Gastroesophageal sphincter (tissue), 4 donors: ENCODE data around the gene CENPM. TPM values are rescaled to one million over a fixed set of nuclear protein-coding genes. Genes with fewer than 3 reads are reported as not detected.

Source experiments
- ATAC-seq: fragments of 150-250 bp; one replicate; pipeline ENCODE4 v1.9.1; 2016; ENCODE audit warnings: mild to moderate bottlenecking, moderate library complexity
- H3K27ac ChIP-seq, 4 donors: fragments of 200-600 bp; sonication (generic) in 3 of 4; 1 replicate in 3 of 4; 2 replicates in 1 of 4; pipeline ENCODE4 v1.5.1; 2016 to 2019
- H3K27me3 ChIP-seq: fragments of 200-600 bp; sonication (generic); one replicate; pipeline ENCODE4 v1.5.1; 2019
- H3K36me3 ChIP-seq, 2 donors: fragments of 200-600 bp; sonication (generic); one replicate each; pipeline ENCODE4 v1.5.1; 2019; ENCODE audit warnings: control low read depth in 1 of 2
- H3K4me1 ChIP-seq, 3 donors: fragments of 200-600 bp; sonication (generic); 1 replicate in 2 of 3; 2 replicates in 1 of 3; pipeline ENCODE4 v1.5.1; 2016 to 2019; ENCODE audit warnings: control low read depth in 2 of 3
- H3K4me3 ChIP-seq, 2 donors: fragments of 200-600 bp; sonication (generic); one replicate each; pipeline ENCODE4 v1.5.1; 2019; ENCODE audit warnings: mild to moderate bottlenecking in 1 of 2, moderate library complexity in 1 of 2
- H3K9me3 ChIP-seq, 3 donors: fragments of 200-600 bp; sonication (generic); one replicate each; pipeline ENCODE4 v1.5.1; 2017 to 2019; ENCODE audit warnings: control low read depth in 2 of 3
- CTCF ChIP-seq, 4 experiments: fragments of 200-600 bp in 2 of 4; fragments of 450-650 bp in 2 of 4; sonication (generic) in 1 of 4; IDR thresholded peaks; one replicate each; pipeline ENCODE4 v1.5.1; 2017 to 2019; ENCODE audit warnings: antibody characterized with exemption in 4 of 4, mild to moderate bottlenecking in 2 of 4, moderate library complexity in 2 of 4
- EP300 ChIP-seq: sonication (generic); formaldehyde crosslinking; IDR thresholded peaks from one replicate; pipeline ENCODE4 v1.6.1; 2017; ENCODE audit warnings: antibody characterized with exemption, mild to moderate bottlenecking
- POLR2A ChIP-seq, 2 donors: fragments of 450-650 bp; IDR thresholded peaks; one replicate each; pipeline ENCODE4 v1.6.1; 2017; ENCODE audit warnings: antibody characterized with exemption in 2 of 2, mild to moderate bottlenecking in 2 of 2, moderate library complexity in 1 of 2
- POLR2AphosphoS5 ChIP-seq: sonication (generic); formaldehyde crosslinking; IDR thresholded peaks from one replicate; pipeline ENCODE4 v1.6.1; 2017; ENCODE audit warnings: antibody characterized with exemption
- WGBS, 2 donors: methylation state at CpG; one replicate each; pipeline ENCODE4 v1.1.5; 2018; ENCODE audit warnings: low coverage in 1 of 2; 5-methylcytosine and 5-hydroxymethylcytosine counted together
- total RNA-seq, 4 donors: library from RNA; depleted of rRNA; stranded (reverse); fragments of >200 nt; gene quantifications; one replicate each; pipeline ENCODE4 v1.1.0, GENCODE V29; 2016

CENPM gene
- total RNA-seq, 4 donors from 2014 or later = 1.9 to 3.4 TPM; not detected in 2

- WGBS, 2 donors = 5% methylated on average over 4 of the region's 79 CpGs; no CpG with 5 or more reads in 1 of the 2 donors
- no peak overlapping the region for H3K27ac ChIP-seq
- TF ChIP-seq POLR2A (IDR thresholded peaks at IDR 0.05) (no peak), EP300 (no peak), CTCF (IDR thresholded peaks at IDR 0.05) (no peak), POLR2AphosphoS5 (no peak)
- no peaks in the 10 kb centered on the region for H3K36me3 ChIP-seq
- peaks cover 0 to 57% (median 25%) of the 10 kb centered on the region in 3 donors for H3K4me1 ChIP-seq
- peak overlapping the region in 1 of 2 donors; percentile 52 for H3K4me3 ChIP-seq
- H3K27me3 ChIP-seq = peaks cover 100% of the 10 kb centered on the region
- no peak for ATAC-seq
- H3K9me3 ChIP-seq = no peaks in the 10 kb centered on the region
Measured at GRCh38 chr22:41913842-41914534, 33.0 kb downstream of the CENPM start.

- Histone ChIP-seq H3K9me3 (no peaks in the 10 kb centered on the region), H3K4me1 (peaks cover 0 to 57% (median 25%) of the 10 kb centered on the region in 3 donors), H3K27ac (no peak overlapping the region), H3K36me3 (no peaks in the 10 kb centered on the region), H3K27me3 (peaks cover 97% of the 10 kb centered on the region), H3K4me3 (no peak overlapping the region)
- no peak for ATAC-seq
- no peak for TF ChIP-seq POLR2A (IDR thresholded peaks at IDR 0.05)
- WGBS, 2 donors = 73 to 100% methylated on average over 3 to 4 of the region's 11 CpGs
Measured at GRCh38 chr22:41913040-41913719, 33.8 kb downstream of the CENPM start.

GRCh38 chr22:41912338-41913039 lies 34.5 kb downstream of the CENPM start:
- H3K27ac ChIP-seq = no peak overlapping the region
- no peak overlapping the region for H3K4me3 ChIP-seq
- WGBS, 2 donors = no CpG with 5 or more reads among the region's 9 CpGs
- TF ChIP-seq POLR2AphosphoS5 (no peak), CTCF (IDR thresholded peaks at IDR 0.05) (no peak), EP300 (no peak), POLR2A (IDR thresholded peaks at IDR 0.05) (no peak)
- H3K4me1 ChIP-seq = peaks cover 0 to 53% (median 25%) of the 10 kb centered on the region in 3 donors
- H3K27me3 ChIP-seq = peaks cover 90% of the 10 kb centered on the region
- H3K9me3 ChIP-seq = no peaks in the 10 kb centered on the region
- H3K36me3 ChIP-seq = peaks cover 0 to 4% of the 10 kb centered on the region in 2 donors
- ATAC-seq = no peak

GRCh38 chr22:41911001-41911611 lies 35.8 kb downstream of the CENPM start:
- Histone ChIP-seq H3K27ac (no peak overlapping the region), H3K4me1 (peaks cover 0 to 53% (median 25%) of the 10 kb centered on the region in 3 donors), H3K9me3 (no peaks in the 10 kb centered on the region), H3K4me3 (peak overlapping the region in 1 of 2 donors; percentile 46), H3K27me3 (peaks cover 76% of the 10 kb centered on the region), H3K36me3 (peaks cover 0 to 18% of the 10 kb centered on the region in 2 donors)
- ATAC-seq = no peak
- no peak for TF ChIP-seq CTCF (IDR thresholded peaks at IDR 0.05)
- no peak for TF ChIP-seq EP300
- TF ChIP-seq POLR2A (IDR thresholded peaks at IDR 0.05) = no peak
- no peak for TF ChIP-seq POLR2AphosphoS5
- 47% methylated on average over 7 of the region's 37 CpGs; no CpG with 5 or more reads in 1 of the 2 donors for WGBS, 2 donors
